H9 (cell line): Measurements from ENCODE around the gene KCNE4. TPM values are rescaled to one million over a fixed set of nuclear protein-coding genes. Genes with fewer than 3 reads are reported as not detected.

Experiments
- DNase-seq: peaks from one replicate; pipeline ENCODE4 v3.0.0-alpha.2; 2017
- H2AFZ ChIP-seq: one replicate; pipeline ENCODE4 v1.6.1; 2013; ENCODE audit warnings: mild to moderate bottlenecking, low read length, control low read depth, moderate library complexity
- H2AK5ac ChIP-seq: 2 replicates; pipeline ENCODE4 v1.6.1; 2013; ENCODE audit warnings: low read length, control low read depth, mixed read lengths; ENCODE audit not compliant: insufficient read length
- H2BK120ac ChIP-seq: one replicate; pipeline ENCODE4 v1.6.1; 2013; ENCODE audit warnings: low read depth, mild to moderate bottlenecking, low read length, control low read depth, inconsistent platforms; ENCODE audit not compliant: poor library complexity, severe bottlenecking
- H2BK12ac ChIP-seq: 2 replicates; pipeline ENCODE4 v1.6.1; 2013; ENCODE audit warnings: low read length, control low read depth, mixed read lengths, low read depth; ENCODE audit not compliant: insufficient read length
- H2BK15ac ChIP-seq: 2 replicates; pipeline ENCODE4 v1.6.1; 2013; ENCODE audit warnings: low read depth, low read length, control low read depth
- H2BK20ac ChIP-seq: one replicate; pipeline ENCODE4 v1.6.1; 2013; ENCODE audit warnings: low read depth, mild to moderate bottlenecking, low read length, control low read depth, inconsistent platforms; ENCODE audit not compliant: poor library complexity, severe bottlenecking
- H2BK5ac ChIP-seq: 2 replicates; pipeline ENCODE4 v1.6.1; 2013; ENCODE audit warnings: low read length, control low read depth, mixed read lengths; ENCODE audit not compliant: insufficient read length
- H3K14ac ChIP-seq: 2 replicates; pipeline ENCODE4 v1.6.1; 2013; ENCODE audit warnings: low read length, control low read depth; ENCODE audit not compliant: insufficient read depth
- H3K18ac ChIP-seq: 2 replicates; pipeline ENCODE4 v1.6.1; 2013; ENCODE audit warnings: low read depth, mild to moderate bottlenecking, mixed read lengths, low read length, control low read depth; ENCODE audit not compliant: insufficient read length
- H3K23ac ChIP-seq: 2 replicates; pipeline ENCODE4 v1.6.1; 2013; ENCODE audit warnings: low read length, control low read depth, mixed read lengths, low read depth; ENCODE audit not compliant: insufficient read length
- H3K23me2 ChIP-seq: 2 replicates; pipeline ENCODE4 v1.6.1; 2013; ENCODE audit warnings: low read depth, mild to moderate bottlenecking, mixed read lengths, low read length, control low read depth; ENCODE audit not compliant: insufficient read length, poor library complexity, severe bottlenecking
- H3K27ac ChIP-seq: 2 replicates; pipeline ENCODE4 v1.5.1; 2013; ENCODE audit warnings: low read length, control low read depth, mixed read lengths, low read depth; ENCODE audit not compliant: insufficient read length
- H3K27me3 ChIP-seq: 2 replicates; pipeline ENCODE4 v1.6.1; 2013; ENCODE audit warnings: low read length, control low read depth, inconsistent platforms; ENCODE audit not compliant: insufficient read depth
- H3K4ac ChIP-seq: 2 replicates; pipeline ENCODE4 v1.6.1; 2013; ENCODE audit warnings: low read depth, mild to moderate bottlenecking, control low read depth, inconsistent platforms, low read length, moderate library complexity
- H3K4me1 ChIP-seq: 2 replicates; pipeline ENCODE4 v1.6.1; 2013; ENCODE audit warnings: low read length, control low read depth, inconsistent platforms; ENCODE audit not compliant: insufficient read depth
- H3K4me2 ChIP-seq: 2 replicates; pipeline ENCODE4 v1.6.1; 2013; ENCODE audit warnings: low read length, control low read depth, mixed read lengths; ENCODE audit not compliant: insufficient read length, insufficient read depth
- H3K56ac ChIP-seq: 2 replicates; pipeline ENCODE4 v1.6.1; 2013; ENCODE audit warnings: low read depth, mild to moderate bottlenecking, mixed read lengths, low read length, control low read depth; ENCODE audit not compliant: insufficient read length
- H3K79me1 ChIP-seq: 2 replicates; pipeline ENCODE4 v1.6.1; 2013; ENCODE audit warnings: low read depth, mild to moderate bottlenecking, moderate library complexity, low read length, control low read depth, inconsistent platforms; ENCODE audit not compliant: insufficient read depth, poor library complexity, severe bottlenecking
- H3K79me2 ChIP-seq: 2 replicates; pipeline ENCODE4 v1.6.1; 2013; ENCODE audit warnings: low read length, control low read depth, inconsistent platforms; ENCODE audit not compliant: insufficient read depth
- H3K9ac ChIP-seq: 2 replicates; pipeline ENCODE4 v1.6.1; 2013; ENCODE audit warnings: low read length, control low read depth, mixed read lengths; ENCODE audit not compliant: insufficient read length; ENCODE audit errors: extremely low read depth
- H3K9me3 ChIP-seq: one replicate; pipeline ENCODE4 v1.6.1; 2013; ENCODE audit warnings: low read depth, low read length, inconsistent platforms; ENCODE audit not compliant: control insufficient read depth
- H3T11ph ChIP-seq: one replicate; pipeline ENCODE4 v1.6.1; 2013; ENCODE audit warnings: mild to moderate bottlenecking, low read length, control low read depth, inconsistent platforms
- H4K20me1 ChIP-seq: one replicate; pipeline ENCODE4 v1.6.1; 2013; ENCODE audit not compliant: control insufficient read depth, insufficient read length, insufficient read depth
- H4K5ac ChIP-seq: 2 replicates; pipeline ENCODE4 v1.6.1; 2013; ENCODE audit warnings: low read depth, mild to moderate bottlenecking, mixed read lengths, low read length, control low read depth; ENCODE audit not compliant: insufficient read length
- H4K8ac ChIP-seq: replicated peaks from 2 replicates; pipeline ENCODE4 v1.6.1; 2013; ENCODE audit warnings: low read length, control low read depth, mixed read lengths, low read depth; ENCODE audit not compliant: insufficient read length
- H4K91ac ChIP-seq: 2 replicates; pipeline ENCODE4 v1.6.1; 2013; ENCODE audit warnings: low read depth, mild to moderate bottlenecking, moderate library complexity, mixed read lengths, low read length, control low read depth; ENCODE audit not compliant: insufficient read length
- H3K27ac Mint-ChIP-seq, 3 experiments: 2 replicates in 2 of 3; 3 replicates in 1 of 3; pipeline ENCODE4 v1.8.0; 2020 to 2021; ENCODE audit warnings: mixed read lengths in 3 of 3, mild to moderate bottlenecking in 1 of 3, moderate library complexity in 1 of 3
- H3K27me3 Mint-ChIP-seq: 2 replicates; pipeline ENCODE4 v1.8.0; 2021; ENCODE audit warnings: low read depth, mild to moderate bottlenecking, moderate library complexity, mixed read lengths
- H3K36me3 Mint-ChIP-seq, 3 experiments: 2 replicates in 2 of 3; 3 replicates in 1 of 3; pipeline ENCODE4 v1.8.0; 2020 to 2021; ENCODE audit warnings: low read depth in 3 of 3, mixed read lengths in 3 of 3; ENCODE audit not compliant: insufficient read depth in 1 of 3
- H3K4me1 Mint-ChIP-seq, 2 experiments: 2 replicates each; pipeline ENCODE4 v1.8.0; 2020; ENCODE audit warnings: mixed read lengths in 2 of 2
- H3K4me3 Mint-ChIP-seq, 2 experiments: 2 replicates in 1 of 2; 3 replicates in 1 of 2; pipeline ENCODE4 v1.8.0; 2020 to 2021; ENCODE audit warnings: mild to moderate bottlenecking in 2 of 2, mixed read lengths in 2 of 2, moderate library complexity in 1 of 2
- H3K9me3 Mint-ChIP-seq, 2 experiments: 2 replicates in 1 of 2; 3 replicates in 1 of 2; pipeline ENCODE4 v1.8.0; 2020; ENCODE audit warnings: mild to moderate bottlenecking in 2 of 2, mixed read lengths in 2 of 2, moderate library complexity in 1 of 2
- CTCF ChIP-seq: fragments of 200-600 bp; sonication (generic); conservative IDR thresholded peaks from 3 replicates; pipeline ENCODE4 v1.8.0; 2021; ENCODE audit warnings: antibody characterized with exemption, mild to moderate bottlenecking
- WGBS: extraction: QIAGEN DNeasy Blood & Tissue Kit; methylation state at CpG from one replicate; pipeline ENCODE4 v1.1.7; 2013; ENCODE audit warnings: missing lambda C conversion rate, low lambda C conversion rate, mixed read lengths; ENCODE audit not compliant: insufficient read length; ENCODE audit errors: extremely low coverage; 5-methylcytosine and 5-hydroxymethylcytosine counted together
- total RNA-seq: library from RNA; stranded (reverse); gene quantifications from 2 replicates; pipeline ENCODE4 v1.2.1, GENCODE V29; 2021

The KCNE4 gene
- total RNA-seq, 1 experiment from 2014 or later = 0.24 TPM

DNA sequence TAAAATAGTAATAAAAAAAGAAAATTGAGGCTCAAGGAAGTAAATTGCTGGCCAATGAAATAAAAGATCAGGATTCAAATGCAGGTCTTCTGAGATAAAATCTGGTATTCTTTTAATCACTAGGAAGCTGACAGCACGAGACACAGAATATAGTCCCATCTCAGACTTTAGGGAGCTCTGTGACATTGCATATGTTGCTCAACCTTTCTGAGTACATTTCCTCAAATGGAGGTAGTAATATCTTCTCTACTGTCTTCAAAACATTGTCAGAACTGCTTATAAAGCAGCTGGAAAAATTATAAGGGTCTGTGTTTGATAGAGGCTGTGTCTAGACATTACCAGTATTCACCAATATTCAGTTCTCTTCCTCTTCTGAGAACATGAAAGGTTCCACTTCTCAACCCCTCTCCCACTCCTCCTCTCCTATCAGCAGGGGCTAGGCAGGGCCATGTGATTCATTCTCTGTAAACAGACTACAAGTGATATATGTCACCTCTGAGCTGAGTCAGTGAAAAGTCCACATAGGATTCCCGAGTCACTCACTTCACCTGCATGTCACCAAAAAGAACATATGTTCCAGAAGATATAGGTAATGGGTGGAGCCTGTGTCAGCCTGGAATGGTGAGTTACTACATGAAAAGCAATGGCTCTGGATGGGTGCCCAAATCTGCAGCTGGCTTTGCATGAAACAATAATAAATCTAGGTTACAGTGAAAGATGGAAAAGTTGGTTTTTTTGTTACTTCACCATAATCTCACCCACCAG is 7.1 kb downstream of the KCNE4 start:
- H3K79me1 ChIP-seq = no peaks in the 10 kb centered on the region
- Mint-ChIP-seq H3K9me3 (peaks cover 0 to 2% of the 10 kb centered on the region in 2 experiments; a peak in 1 of 5 replicates), H3K27me3 (peaks cover 3% of the 10 kb centered on the region; the same call in 1 of the 2 replicates), H3K4me3 (no peak overlapping the region), H3K27ac (no peak overlapping the region), H3K36me3 (no peaks in the 10 kb centered on the region), H3K4me1 (peaks cover 11 to 25% of the 10 kb centered on the region in 2 experiments)
- no peak overlapping the region for H3T11ph ChIP-seq
- H2BK15ac ChIP-seq = no peak overlapping the region
- H3K23me2 ChIP-seq = no peaks in the 10 kb centered on the region
- H3K27me3 ChIP-seq = no peaks in the 10 kb centered on the region
- no peak overlapping the region for H3K9ac ChIP-seq
- H4K20me1 ChIP-seq = no peaks in the 10 kb centered on the region
- H2AFZ ChIP-seq = no peak overlapping the region
- DNase-seq = no peak
- no peak overlapping the region for H3K23ac ChIP-seq
- no peak overlapping the region for H4K8ac ChIP-seq
- no peak overlapping the region for H3K4ac ChIP-seq
- H3K4me1 ChIP-seq = no peaks in the 10 kb centered on the region
- H3K27ac ChIP-seq = no peak overlapping the region
- no peak overlapping the region for H2AK5ac ChIP-seq
- H4K91ac ChIP-seq = no peak overlapping the region
- no peak overlapping the region for H2BK5ac ChIP-seq
- no peak overlapping the region for H4K5ac ChIP-seq
- H2BK20ac ChIP-seq = peak overlapping the region; percentile 34
- TF ChIP-seq CTCF = no peak
- no peaks in the 10 kb centered on the region for H3K9me3 ChIP-seq
- no peak overlapping the region for H3K14ac ChIP-seq
- H3K4me2 ChIP-seq = no peak overlapping the region
- no CpG with 5 or more reads among the region's 2 CpGs for WGBS
- no peak overlapping the region for H2BK12ac ChIP-seq
- no peak overlapping the region for H3K18ac ChIP-seq
- H3K56ac ChIP-seq = no peak overlapping the region
- no peaks in the 10 kb centered on the region for H3K79me2 ChIP-seq
- no peak overlapping the region for H2BK120ac ChIP-seq
